Thyroid gland (tissue), 4 donors: ENCODE data around the gene FBXW4. TPM values are rescaled to one million over a fixed set of nuclear protein-coding genes. Genes with fewer than 3 reads are reported as not detected.

Source experiments
- DNase-seq, 2 donors: peaks; one replicate each; pipeline ENCODE4 v3.0.0-alpha.2; 2019
- H3K27ac ChIP-seq, 3 donors: fragments of 200-600 bp; sonication (generic); 1 replicate in 2 of 3; 2 replicates in 1 of 3; pipeline ENCODE4 v1.5.1; 2016 to 2019; ENCODE audit warnings: mild to moderate bottlenecking in 1 of 3, moderate library complexity in 1 of 3
- H3K27me3 ChIP-seq: fragments of 200-600 bp; sonication (generic); one replicate; pipeline ENCODE4 v1.5.1; 2019
- H3K36me3 ChIP-seq, 2 donors: fragments of 200-600 bp; sonication (generic); one replicate each; pipeline ENCODE4 v1.5.1; 2016 to 2019
- H3K4me1 ChIP-seq, 2 donors: fragments of 200-600 bp; sonication (generic); one replicate each; pipeline ENCODE4 v1.5.1; 2017 to 2019
- H3K4me3 ChIP-seq, 3 donors: fragments of 200-600 bp; sonication (generic); replicated peaks in 1 of 3; 1 replicate in 2 of 3; 2 replicates in 1 of 3; pipeline ENCODE4 v1.5.1; 2016; ENCODE audit warnings: mild to moderate bottlenecking in 1 of 3
- H3K9me3 ChIP-seq: fragments of 200-600 bp; sonication (generic); one replicate; pipeline ENCODE4 v1.5.1; 2017
- CTCF ChIP-seq, 6 experiments: fragments of 200-600 bp in 3 of 6; fragments of 450-650 bp in 3 of 6; sonication (generic) in 3 of 6; IDR thresholded peaks; one replicate each; pipeline ENCODE4 v1.5.1; 2016 to 2019; ENCODE audit warnings: antibody characterized with exemption in 6 of 6, mild to moderate bottlenecking in 2 of 6, inconsistent platforms in 1 of 6, moderate library complexity in 1 of 6
- POLR2A ChIP-seq, 2 donors: fragments of 450-650 bp; IDR thresholded peaks; one replicate each; pipeline ENCODE4 v1.6.1; 2017; ENCODE audit warnings: antibody characterized with exemption in 2 of 2, mild to moderate bottlenecking in 2 of 2, moderate library complexity in 1 of 2
- WGBS, 2 donors: methylation state at CpG; one replicate each; pipeline ENCODE4 v1.1.5; 2017; 5-methylcytosine and 5-hydroxymethylcytosine counted together
- intact Hi-C: fragments of 100-400 bp; cut with DNase I; formaldehyde crosslinking; loops from one replicate; pipeline ENCODE4 v1.15.1; 2023
- total RNA-seq, 4 donors: library from RNA; depleted of rRNA; stranded (reverse); fragments of >200 nt; gene quantifications; one replicate each; pipeline ENCODE4 v1.2.3, GENCODE V29; 2016

The FBXW4 gene
- total RNA-seq, 4 donors from 2014 or later: 59.5 to 94.2 (median 72.2) TPM

- Histone ChIP-seq H3K4me3 (no peak overlapping the region), H3K4me1 (peaks cover 6 to 15% of the 10 kb centered on the region in 2 donors), H3K9me3 (no peaks in the 10 kb centered on the region), H3K27ac (no peak overlapping the region), H3K36me3 (peaks cover under 1 to 1% of the 10 kb centered on the region in 2 donors), H3K27me3 (peaks cover 5% of the 10 kb centered on the region)
- TF ChIP-seq CTCF (IDR thresholded peaks at IDR 0.05) (no peak), POLR2A (IDR thresholded peaks at IDR 0.05) (no peak)
- intact Hi-C loops: loop anchor here (5.0 kb wide), 1 partner anchor 362 kb away; no protein-coding TSS in a partner anchor
- 80 to 84% methylated on average over 24 to 25 of the region's 25 CpGs for WGBS, 2 donors
- DNase-seq: no peak
These were observed 120.9 kb downstream of the FBXW4 start for GRCh38 chr10:101573885-101574753.

- Histone ChIP-seq H3K27me3 (peaks cover 5% of the 10 kb centered on the region), H3K4me3 (no peak overlapping the region), H3K36me3 (no peaks in the 10 kb centered on the region), H3K9me3 (no peaks in the 10 kb centered on the region), H3K4me1 (peaks cover 6 to 15% of the 10 kb centered on the region in 2 donors), H3K27ac (no peak overlapping the region)
- 80 to 94% methylated on average over 1 to 2 of the region's 2 CpGs for WGBS, 2 donors
- intact Hi-C loops: loop anchor here (5.0 kb wide), 1 partner anchor 360 kb away; no protein-coding TSS in a partner anchor
- TF ChIP-seq POLR2A (IDR thresholded peaks at IDR 0.05) (no peak), CTCF (IDR thresholded peaks at IDR 0.05) (no peak)
- DNase-seq: no peak
These were observed 122.2 kb downstream of the FBXW4 start for GRCh38 chr10:101572785-101573184.

- H3K27ac ChIP-seq: no peak overlapping the region
- 86 to 91% methylated on average over 7 of the region's 7 CpGs for WGBS, 2 donors
- intact Hi-C loops: loop anchor here (5.0 kb wide), 1 partner anchor 360 kb away; no protein-coding TSS in a partner anchor
These were observed 122.8 kb downstream of the FBXW4 start for GRCh38 chr10:101572126-101572525.

GRCh38 chr10:101571271-101571925, 123.6 kb downstream of the FBXW4 start:
- H3K9me3 ChIP-seq: no peaks in the 10 kb centered on the region
- H3K36me3 ChIP-seq: no peaks in the 10 kb centered on the region
- intact Hi-C loops: loop anchor here (5.0 kb wide), 1 partner anchor 359 kb away; no protein-coding TSS in a partner anchor
- H3K4me1 ChIP-seq: peaks cover 6 to 19% of the 10 kb centered on the region in 2 donors
- no peak overlapping the region for H3K27ac ChIP-seq
- H3K4me3 ChIP-seq: no peak overlapping the region
- WGBS, 2 donors: 57% methylated on average over 6 to 8 of the region's 8 CpGs
- DNase-seq: no peak
- H3K27me3 ChIP-seq: peaks cover 5% of the 10 kb centered on the region
- no peak for TF ChIP-seq CTCF (IDR thresholded peaks at IDR 0.05)
- TF ChIP-seq POLR2A (IDR thresholded peaks at IDR 0.05): no peak

More at GRCh38 chr10:101572126-101572525, 122.8 kb downstream of the FBXW4 start:
- no peaks in the 10 kb centered on the region for H3K36me3 ChIP-seq
- no peak for DNase-seq
- peaks cover 6 to 15% of the 10 kb centered on the region in 2 donors for H3K4me1 ChIP-seq
- H3K4me3 ChIP-seq: no peak overlapping the region
- no peak for TF ChIP-seq POLR2A (IDR thresholded peaks at IDR 0.05)
- no peak for TF ChIP-seq CTCF (IDR thresholded peaks at IDR 0.05)
- peaks cover 5% of the 10 kb centered on the region for H3K27me3 ChIP-seq
- H3K9me3 ChIP-seq: no peaks in the 10 kb centered on the region
